Nephron progenitor cell (in vitro differentiated cells): ENCODE measurements around the gene C6orf62.
"Not testable (repeated sequence)": the region's sequence is repeated elsewhere in the genome, so short reads cannot be mapped to it uniquely, and the experiment has no call there.

Source experiments
- DNase-seq: peaks from one replicate; pipeline ENCODE4 v3.0.0; 2021
- H3K27ac Mint-ChIP-seq: 2 replicates; pipeline ENCODE4 v1.8.0; 2021; ENCODE audit warnings: mild to moderate bottlenecking, moderate library complexity, mixed read lengths
- H3K27me3 Mint-ChIP-seq: 2 replicates; pipeline ENCODE4 v1.8.0; 2021; ENCODE audit warnings: mild to moderate bottlenecking, low read depth, mixed read lengths; ENCODE audit not compliant: poor library complexity
- H3K36me3 Mint-ChIP-seq: 2 replicates; pipeline ENCODE4 v1.8.0; 2021; ENCODE audit warnings: low read depth, mixed read lengths
- H3K4me1 Mint-ChIP-seq: 2 replicates; pipeline ENCODE4 v1.8.0; 2021; ENCODE audit warnings: mixed read lengths
- H3K4me3 Mint-ChIP-seq: 2 replicates; pipeline ENCODE4 v1.8.0; 2021; ENCODE audit warnings: mild to moderate bottlenecking, moderate library complexity, mixed read lengths
- H3K9me3 Mint-ChIP-seq: 2 replicates; pipeline ENCODE4 v1.8.0; 2021; ENCODE audit warnings: mild to moderate bottlenecking, moderate library complexity, mixed read lengths
- CTCF ChIP-seq: fragments of 200-600 bp; sonication (generic); IDR thresholded peaks from 2 replicates; pipeline ENCODE4 v1.5.0; 2021; ENCODE audit warnings: antibody characterized with exemption

The C6orf62 gene

DNA sequence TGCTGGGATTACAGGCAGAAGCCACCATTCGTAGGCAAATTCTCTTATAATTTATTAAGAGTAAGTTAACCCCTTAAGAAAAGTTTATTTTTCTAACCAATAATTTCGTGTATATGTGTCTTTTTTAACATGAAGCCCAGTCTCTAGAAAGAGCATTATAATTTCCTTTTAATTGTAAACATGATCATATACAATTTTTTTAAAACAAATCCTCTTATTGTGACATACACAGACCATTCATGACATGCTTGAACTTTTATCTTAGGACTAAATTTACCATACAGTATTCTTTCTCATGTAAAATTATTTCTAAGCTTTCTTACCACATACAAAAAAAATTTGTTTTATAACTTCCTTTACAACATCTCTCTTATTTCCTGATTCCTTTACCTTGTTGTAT is 45.3 kb downstream of the C6orf62 start:
- Mint-ChIP-seq H3K4me3 (no peak overlapping the region), H3K4me1 (no peaks in the 10 kb centered on the region), H3K27me3 (peaks cover 2% of the 10 kb centered on the region), H3K27ac (no peak overlapping the region), H3K9me3 (peaks cover 89% of the 10 kb centered on the region), H3K36me3 (peaks cover 77% of the 10 kb centered on the region)
- DNase-seq: no peak
- no peak for TF ChIP-seq CTCF

GRCh38 chr6:24672620-24673182 is 46.3 kb downstream of the C6orf62 start:
- H3K27ac Mint-ChIP-seq: no peak overlapping the region

DNA sequence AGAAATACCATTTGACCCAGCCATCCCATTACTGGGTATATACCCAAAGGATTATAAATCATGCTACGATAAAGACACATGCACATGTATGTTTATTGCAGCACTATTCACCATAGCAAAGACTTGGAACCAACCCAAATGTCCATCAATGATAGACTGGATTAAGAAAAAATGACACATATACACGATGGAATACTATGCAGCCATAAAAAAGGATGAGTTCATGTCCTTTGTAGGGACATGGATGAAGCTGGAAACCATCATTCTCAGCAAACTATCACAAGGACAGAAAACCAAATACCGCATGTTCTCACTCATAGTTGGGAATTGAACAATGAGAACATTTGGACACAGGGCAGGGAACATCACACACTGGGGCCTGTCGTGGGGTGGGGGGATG is 47.9 kb downstream of the C6orf62 start:
- peaks cover 79% of the 10 kb centered on the region for H3K36me3 Mint-ChIP-seq

More at GRCh38 chr6:24672620-24673182, 46.3 kb downstream of the C6orf62 start:
- TF ChIP-seq CTCF: no peak
- H3K4me1 Mint-ChIP-seq: no peaks in the 10 kb centered on the region
- no peak overlapping the region for H3K4me3 Mint-ChIP-seq
- peaks cover 2% of the 10 kb centered on the region for H3K27me3 Mint-ChIP-seq
- no peak for DNase-seq
- H3K36me3 Mint-ChIP-seq: peaks cover 82% of the 10 kb centered on the region
- peaks cover 91% of the 10 kb centered on the region for H3K9me3 Mint-ChIP-seq

DNA sequence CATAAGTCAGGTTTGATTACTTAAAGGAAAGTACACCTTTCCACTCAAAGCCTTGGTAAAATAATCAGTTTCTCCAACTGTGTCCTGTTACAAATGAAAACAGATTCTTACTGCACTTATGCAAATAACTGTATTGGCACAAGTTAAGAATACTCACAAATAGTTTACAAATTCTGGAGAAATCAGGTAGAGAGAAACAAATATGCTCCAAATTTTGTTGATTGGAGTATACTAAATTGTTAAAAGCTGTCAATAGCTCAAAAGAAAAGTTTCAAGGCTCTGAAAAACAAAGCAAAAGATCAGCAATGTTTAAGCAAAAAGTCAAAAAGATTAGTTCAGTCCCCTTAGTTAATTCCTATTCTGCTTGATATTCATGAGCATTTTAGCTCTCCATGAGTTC is 48.5 kb downstream of the C6orf62 start:
- not testable (repeated sequence) for H3K4me3 Mint-ChIP-seq, DNase-seq, H3K27ac Mint-ChIP-seq, H3K27me3 Mint-ChIP-seq
- H3K36me3 Mint-ChIP-seq: peaks cover 76% of the 10 kb centered on the region
- peaks cover 83% of the 10 kb centered on the region for H3K9me3 Mint-ChIP-seq
- peaks cover 17% of the 10 kb centered on the region for H3K4me1 Mint-ChIP-seq

More for the DNA sequence above, 47.9 kb downstream of the C6orf62 start:
- peaks cover 11% of the 10 kb centered on the region for H3K4me1 Mint-ChIP-seq
- H3K27me3 Mint-ChIP-seq, DNase-seq, H3K4me3 Mint-ChIP-seq, H3K27ac Mint-ChIP-seq: not testable (repeated sequence)
- H3K9me3 Mint-ChIP-seq: peaks cover 87% of the 10 kb centered on the region

DNA sequence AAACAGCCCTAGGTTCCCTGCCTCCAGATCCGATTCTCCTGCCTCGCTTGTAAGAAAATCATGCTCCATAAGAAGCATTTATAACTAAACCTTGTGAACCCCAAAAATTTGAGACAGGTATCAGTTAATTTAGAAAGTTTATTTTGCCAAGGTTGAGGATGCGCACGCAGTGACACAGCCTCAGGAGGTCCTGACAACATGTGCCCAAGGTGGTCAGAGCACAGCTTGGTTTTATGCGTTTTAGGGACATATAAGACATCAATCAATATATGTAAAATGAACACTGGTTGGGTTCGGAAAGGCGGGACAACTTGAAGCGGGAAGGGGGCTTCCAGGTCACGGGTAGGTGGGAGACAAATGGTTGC is 50.0 kb downstream of the C6orf62 start:
- H3K4me1 Mint-ChIP-seq: peaks cover 32% of the 10 kb centered on the region
- DNase-seq: no peak
- H3K4me3 Mint-ChIP-seq: peak overlapping the region; percentile 52

DNA sequence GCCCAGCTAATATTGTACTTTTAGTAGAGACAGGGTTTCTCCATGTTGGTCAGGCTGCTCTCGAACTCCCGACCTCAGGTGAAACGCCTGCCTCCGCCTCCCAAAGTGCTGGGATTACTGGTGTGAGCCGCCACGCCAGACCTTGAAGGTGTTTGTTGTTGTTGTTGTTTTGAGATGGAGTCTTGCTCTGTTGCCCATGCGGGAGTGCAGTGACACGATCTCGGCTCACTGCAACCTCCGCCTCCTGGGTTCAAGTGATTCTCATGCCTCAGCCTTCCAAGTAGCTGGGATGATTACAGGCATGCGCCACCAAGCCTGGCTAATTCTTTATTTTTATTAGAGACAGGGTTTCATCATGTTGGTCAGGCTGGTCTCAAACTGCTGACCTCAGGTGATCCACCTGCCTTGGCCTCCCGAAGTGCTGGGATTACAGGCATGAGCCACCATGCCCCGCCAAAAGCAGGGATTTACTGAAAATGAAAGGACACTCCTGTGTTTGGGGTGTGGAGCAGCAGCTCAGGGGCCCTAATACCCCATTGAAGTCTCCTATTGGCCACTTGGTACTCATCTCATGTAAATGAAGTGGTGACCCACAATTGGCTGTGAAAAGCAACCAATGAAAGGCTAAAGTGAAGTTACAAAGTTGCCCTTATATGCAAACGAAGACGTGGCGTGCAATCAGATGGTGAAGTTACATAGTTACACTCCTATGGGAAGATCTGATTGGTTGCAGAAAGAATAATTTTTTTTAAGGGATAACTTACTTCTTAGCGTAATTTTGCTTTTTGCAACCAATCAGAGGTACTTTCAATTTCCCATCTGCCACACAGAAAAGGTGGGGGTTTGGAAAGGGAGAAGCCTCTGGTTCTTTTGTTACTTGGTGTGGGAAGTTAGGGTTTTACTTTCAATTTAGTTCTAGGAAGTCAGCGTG is 50.6 kb downstream of the C6orf62 start:
- Mint-ChIP-seq H3K4me1 (peaks cover 39% of the 10 kb centered on the region), H3K36me3 (peaks cover 69% of the 10 kb centered on the region), H3K9me3 (peaks cover 61% of the 10 kb centered on the region), H3K4me3 (peak overlapping the region; percentile 96)
- not testable (repeated sequence) for DNase-seq, H3K27me3 Mint-ChIP-seq, H3K27ac Mint-ChIP-seq

More for the DNA sequence above, 50.0 kb downstream of the C6orf62 start:
- Mint-ChIP-seq H3K9me3 (peaks cover 68% of the 10 kb centered on the region), H3K36me3 (peaks cover 69% of the 10 kb centered on the region), H3K27ac (no peak overlapping the region), H3K27me3 (peaks cover under 1% of the 10 kb centered on the region)
- no peak for TF ChIP-seq CTCF

- Mint-ChIP-seq H3K36me3 (peaks cover 69% of the 10 kb centered on the region), H3K4me1 (peaks cover 46% of the 10 kb centered on the region), H3K4me3 (peak overlapping the region; percentile 96), H3K27me3 (no peaks in the 10 kb centered on the region), H3K9me3 (peaks cover 52% of the 10 kb centered on the region), H3K27ac (peak overlapping the region; percentile 98)
- no peak for TF ChIP-seq CTCF
- DNase-seq: no peak
Observed at GRCh38 chr6:24667378-24667803, 51.6 kb downstream of the C6orf62 start.
